Measurements from ENCODE around the gene MYRIP.

- TF ChIP-seq CTCF (IDR thresholded peaks at IDR 0.05) (no peak), POLR2A (IDR thresholded peaks at IDR 0.05) (no peak)
These were observed 213.0 kb downstream of the MYRIP start for GRCh38 chr3:40022297-40022827.

Data from thyroid gland (tissue), 4 donors.